C4-2B (cell line): ENCODE measurements around the gene DERA.

ENCODE experiments used
- H3K27ac ChIP-seq: fragments of 450-650 bp; 2 replicates; pipeline ENCODE4 v1.5.1; 2017
- ZFX ChIP-seq: fragments of 450-650 bp; IDR thresholded peaks from 2 replicates; pipeline ENCODE4 v1.6.1; 2017
- TF ChIP-seq, protein P1 (sequence below): fragments of 450-650 bp; conservative IDR thresholded peaks from 2 replicates; pipeline ENCODE4 v1.5.1; 2017; ENCODE audit warnings: mild to moderate bottlenecking

DERA gene

DNA sequence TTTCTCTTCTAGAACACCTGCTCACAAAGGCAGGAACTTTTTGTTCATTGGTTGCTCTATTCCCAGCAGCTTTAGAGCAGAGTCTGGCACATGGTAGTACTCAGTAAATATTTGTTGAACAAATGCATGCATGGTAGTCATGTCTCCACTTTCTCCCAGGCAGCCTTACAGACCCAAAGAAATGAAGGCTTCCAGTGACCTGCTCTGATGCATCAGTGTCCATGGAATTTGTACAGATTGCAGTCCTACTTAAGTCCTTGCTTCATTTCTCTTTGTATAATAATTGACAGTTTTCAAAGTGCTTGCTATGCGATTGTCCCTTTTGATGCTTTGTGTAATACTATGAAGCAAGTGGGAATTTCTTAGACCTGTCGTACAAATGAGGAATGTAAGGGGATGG, 119.6 kb downstream of the DERA start:
- H3K27ac ChIP-seq: no peak overlapping the region
- TF ChIP-seq, protein P1, sequence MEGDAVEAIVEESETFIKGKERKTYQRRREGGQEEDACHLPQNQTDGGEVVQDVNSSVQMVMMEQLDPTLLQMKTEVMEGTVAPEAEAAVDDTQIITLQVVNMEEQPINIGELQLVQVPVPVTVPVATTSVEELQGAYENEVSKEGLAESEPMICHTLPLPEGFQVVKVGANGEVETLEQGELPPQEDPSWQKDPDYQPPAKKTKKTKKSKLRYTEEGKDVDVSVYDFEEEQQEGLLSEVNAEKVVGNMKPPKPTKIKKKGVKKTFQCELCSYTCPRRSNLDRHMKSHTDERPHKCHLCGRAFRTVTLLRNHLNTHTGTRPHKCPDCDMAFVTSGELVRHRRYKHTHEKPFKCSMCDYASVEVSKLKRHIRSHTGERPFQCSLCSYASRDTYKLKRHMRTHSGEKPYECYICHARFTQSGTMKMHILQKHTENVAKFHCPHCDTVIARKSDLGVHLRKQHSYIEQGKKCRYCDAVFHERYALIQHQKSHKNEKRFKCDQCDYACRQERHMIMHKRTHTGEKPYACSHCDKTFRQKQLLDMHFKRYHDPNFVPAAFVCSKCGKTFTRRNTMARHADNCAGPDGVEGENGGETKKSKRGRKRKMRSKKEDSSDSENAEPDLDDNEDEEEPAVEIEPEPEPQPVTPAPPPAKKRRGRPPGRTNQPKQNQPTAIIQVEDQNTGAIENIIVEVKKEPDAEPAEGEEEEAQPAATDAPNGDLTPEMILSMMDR: no peak
- TF ChIP-seq ZFX: no peak

DNA sequence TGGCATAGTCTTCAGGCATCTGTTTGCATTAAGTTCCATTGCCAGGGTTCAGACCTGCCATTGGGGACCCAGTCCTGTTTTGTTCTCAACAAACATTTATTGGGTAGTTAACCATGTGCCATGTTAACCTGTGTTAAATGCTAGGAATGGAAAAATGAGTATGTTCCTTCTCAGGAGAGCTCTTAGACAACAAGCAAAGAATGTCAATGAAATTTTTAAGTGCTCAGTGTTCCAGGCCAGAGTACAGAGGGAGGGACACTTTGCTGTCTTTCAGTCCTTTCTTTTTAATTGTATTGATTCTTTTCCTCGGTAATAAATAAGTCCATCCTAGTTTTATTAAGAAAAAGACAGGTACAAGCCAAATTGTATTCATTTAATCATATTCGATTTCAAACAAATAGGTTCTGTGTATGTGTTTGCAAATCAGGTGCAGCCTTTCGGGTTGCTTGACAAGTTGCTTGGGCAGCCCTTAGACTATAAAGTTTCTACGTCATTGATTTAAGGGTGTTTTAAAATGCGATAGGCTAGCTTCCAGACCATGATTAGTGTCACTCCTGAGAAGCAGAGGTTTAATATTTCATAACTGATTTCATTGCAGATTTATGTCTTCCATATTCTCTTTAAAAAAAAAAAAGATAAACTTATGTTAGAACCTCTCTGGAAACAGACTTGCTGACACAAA, 123.1 kb downstream of the DERA start:
- no peak overlapping the region for H3K27ac ChIP-seq
- TF ChIP-seq ZFX: no peak
- TF ChIP-seq, protein P1: no peak

DNA sequence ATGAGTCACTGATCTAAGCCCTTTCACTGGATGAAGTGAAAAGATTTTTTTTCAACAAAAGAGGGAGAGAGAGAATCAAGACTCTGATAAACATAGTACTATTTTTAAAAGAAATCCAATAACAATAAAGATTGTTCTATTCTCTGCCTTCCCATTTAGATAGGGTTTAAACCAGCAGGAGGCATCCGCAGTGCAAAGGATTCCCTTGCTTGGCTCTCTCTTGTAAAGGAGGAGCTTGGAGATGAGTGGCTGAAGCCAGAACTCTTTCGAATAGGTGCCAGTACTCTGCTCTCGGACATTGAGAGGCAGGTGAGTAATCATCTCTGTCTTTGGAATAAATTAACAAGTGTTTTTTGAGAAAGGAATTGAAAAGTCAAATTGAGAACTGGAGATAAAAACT, 124.9 kb downstream of the DERA start:
- H3K27ac ChIP-seq: no peak overlapping the region
- no peak for TF ChIP-seq ZFX
- TF ChIP-seq, protein P1: no peak

DNA sequence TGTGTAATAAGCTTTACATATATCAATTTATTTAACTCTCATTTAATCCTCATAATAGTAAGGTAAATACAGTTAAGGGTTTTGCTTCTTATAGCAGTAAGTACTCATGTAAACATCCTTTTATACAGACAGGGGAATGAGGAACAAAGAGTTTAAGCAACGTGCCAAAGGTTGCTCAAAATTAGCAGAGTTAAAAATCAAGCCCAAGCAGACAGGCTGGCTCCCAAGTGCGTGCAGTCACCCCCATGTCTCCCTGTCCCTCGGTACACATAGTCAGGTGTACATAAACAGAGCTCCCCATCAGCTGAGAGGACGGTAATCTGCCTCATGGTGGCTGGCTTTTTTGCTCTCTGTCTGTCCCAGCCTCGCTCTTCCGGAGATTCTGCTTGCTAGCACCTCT, 126.4 kb downstream of the DERA start:
- TF ChIP-seq ZFX: no peak
- TF ChIP-seq, protein P1: no peak
- no peak overlapping the region for H3K27ac ChIP-seq

DNA sequence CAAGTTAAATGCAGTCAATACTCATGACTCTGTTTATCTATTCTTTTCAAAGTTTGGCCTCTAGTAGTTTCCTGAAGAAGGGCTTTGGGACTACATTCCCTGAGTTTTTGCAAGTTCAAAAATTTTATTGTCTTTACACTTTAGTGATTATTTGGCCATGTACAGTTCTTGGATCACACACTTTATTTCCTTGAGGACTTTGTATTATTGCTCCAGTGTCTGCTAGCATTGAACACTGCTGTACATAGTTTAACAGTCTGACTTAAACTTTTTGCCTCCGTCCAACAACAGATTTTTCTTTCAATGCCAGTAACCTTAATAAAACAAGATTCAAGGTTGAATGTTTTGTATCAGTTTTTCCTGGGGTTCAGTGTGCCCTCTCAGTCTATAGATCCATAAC, 132.3 kb downstream of the DERA start:
- TF ChIP-seq, protein P1: no peak
- TF ChIP-seq ZFX: no peak

DNA sequence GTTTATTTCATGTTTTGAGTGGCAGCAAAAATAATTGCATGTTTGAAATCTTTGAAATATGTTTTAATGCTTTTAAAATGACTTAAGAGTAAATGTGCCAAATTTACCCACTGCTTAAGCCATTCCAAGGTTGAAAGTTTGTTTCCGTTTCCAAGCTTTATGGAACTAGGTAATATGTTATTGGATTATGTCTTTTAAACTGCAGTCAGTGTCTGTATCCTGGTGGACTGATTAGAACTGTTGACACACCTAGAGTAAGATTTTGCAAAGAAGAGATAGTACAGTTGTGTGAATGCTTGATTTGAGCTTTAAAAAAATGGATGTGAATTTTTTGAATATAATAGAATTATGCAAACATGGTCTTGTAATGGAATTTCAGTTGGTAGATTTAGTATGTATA, 135.1 kb downstream of the DERA start:
- no peak overlapping the region for H3K27ac ChIP-seq
- TF ChIP-seq, protein P1: no peak
- no peak for TF ChIP-seq ZFX

More for the DNA sequence above, 132.3 kb downstream of the DERA start:
- no peak overlapping the region for H3K27ac ChIP-seq

DNA sequence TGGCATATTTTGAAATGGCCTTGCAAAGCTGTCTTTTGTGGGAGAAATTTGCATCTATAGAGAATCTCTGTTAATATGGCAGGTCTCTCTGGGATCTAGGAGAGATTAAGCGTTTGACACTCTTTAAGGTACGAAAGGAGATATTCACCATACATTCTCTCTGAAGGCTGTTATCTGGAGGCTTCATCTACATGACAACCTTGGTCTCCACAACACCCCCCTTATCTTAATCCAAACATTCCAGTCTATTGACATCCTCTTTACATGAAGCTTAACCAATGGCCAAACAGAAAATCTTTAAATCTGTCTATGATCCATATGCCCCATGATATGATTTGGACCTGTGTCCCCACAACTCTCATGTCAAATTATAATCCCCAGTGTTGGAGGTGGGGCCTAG, 137.4 kb downstream of the DERA start:
- no peak for TF ChIP-seq ZFX
- TF ChIP-seq, protein P1: no peak
- H3K27ac ChIP-seq: no peak overlapping the region
